GM12801 (cell line): ENCODE measurements around the gene SRPK3.

Experiments
- CTCF ChIP-seq: IDR thresholded peaks from one replicate; pipeline ENCODE4 v1.5.1; 2011; ENCODE audit warnings: control low read depth; ENCODE audit not compliant: insufficient read length; ENCODE audit errors: extremely low read depth

Gene SRPK3

GRCh38 chrX:153768311-153769157, 12.3 kb upstream of the SRPK3 start:
- no peak for TF ChIP-seq CTCF

DNA sequence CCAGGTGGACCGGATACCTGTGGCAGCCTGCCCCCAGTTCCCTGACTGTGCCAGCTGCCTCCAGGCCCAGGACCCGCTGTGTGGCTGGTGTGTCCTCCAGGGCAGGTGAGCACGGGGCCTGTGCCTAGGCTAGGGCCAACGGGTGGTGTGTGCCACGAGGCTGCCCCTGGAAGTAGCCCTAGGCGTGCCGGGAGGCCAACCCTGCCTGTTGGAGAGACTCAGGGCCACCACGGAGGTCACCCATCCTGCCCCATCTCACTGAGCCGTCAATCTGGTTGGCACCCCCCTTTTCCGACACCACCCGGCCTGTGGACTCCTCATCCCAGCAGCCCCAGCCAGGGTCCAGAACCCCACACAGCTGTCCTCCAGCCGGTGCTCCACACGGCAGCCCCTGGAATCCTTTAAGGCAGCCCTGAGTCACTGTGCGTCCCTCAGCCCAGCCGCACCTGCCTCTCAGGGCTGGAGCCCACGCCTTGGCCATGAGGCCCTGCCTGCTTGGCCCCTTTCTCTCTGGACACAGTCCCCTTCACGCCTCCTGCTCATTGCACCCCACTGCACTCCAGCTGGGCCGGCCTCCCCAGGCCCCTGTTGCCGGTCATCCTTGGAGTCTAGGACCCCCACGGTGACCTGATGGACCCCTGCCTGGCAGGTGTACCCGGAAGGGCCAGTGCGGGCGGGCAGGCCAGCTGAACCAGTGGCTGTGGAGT, 11.5 kb upstream of the SRPK3 start:
- no peak for TF ChIP-seq CTCF

GRCh38 chrX:153769865-153770600, 10.8 kb upstream of the SRPK3 start:
- TF ChIP-seq CTCF = no peak

- TF ChIP-seq CTCF = no peak
Measured at GRCh38 chrX:153770601-153771414, 10.0 kb upstream of the SRPK3 start.

DNA sequence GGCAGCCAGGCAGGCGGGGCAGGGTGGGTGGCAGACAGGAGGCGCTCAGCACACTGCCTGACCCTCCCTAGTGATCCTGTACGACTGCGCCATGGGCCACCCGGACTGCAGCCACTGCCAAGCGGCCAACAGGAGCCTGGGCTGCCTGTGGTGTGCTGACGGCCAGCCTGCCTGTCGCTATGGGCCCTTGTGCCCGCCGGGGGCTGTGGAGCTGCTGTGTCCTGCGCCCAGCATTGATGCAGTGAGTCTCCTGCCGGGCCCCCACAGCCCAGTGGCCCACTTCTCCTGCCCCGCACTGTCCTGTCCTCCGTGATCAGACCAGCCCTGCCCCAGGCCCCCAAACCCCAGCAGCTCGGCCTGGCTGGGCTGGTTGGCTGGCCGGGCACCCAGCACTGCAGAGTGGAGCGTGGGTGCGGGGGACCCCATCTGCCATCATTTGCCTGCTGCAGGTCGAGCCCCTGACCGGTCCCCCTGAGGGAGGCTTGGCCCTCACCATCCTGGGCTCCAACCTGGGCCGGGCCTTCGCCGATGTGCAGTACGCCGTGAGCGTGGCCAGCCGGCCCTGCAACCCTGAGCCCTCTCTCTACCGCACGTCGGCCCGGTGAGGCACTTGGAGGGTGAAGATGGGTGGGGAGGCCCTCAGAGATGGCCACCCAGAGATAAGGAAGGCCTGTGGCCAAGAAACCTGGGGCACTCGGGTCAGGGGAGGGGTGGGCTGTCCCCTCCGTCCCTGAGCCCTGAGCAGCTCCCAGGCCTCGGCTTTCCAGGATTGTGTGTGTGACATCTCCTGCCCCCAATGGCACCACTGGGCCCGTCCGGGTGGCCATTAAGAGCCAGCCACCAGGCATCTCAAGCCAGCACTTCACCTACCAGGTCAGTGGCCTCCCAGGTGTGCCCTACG, 9.2 kb upstream of the SRPK3 start:
- TF ChIP-seq CTCF = no peak

DNA sequence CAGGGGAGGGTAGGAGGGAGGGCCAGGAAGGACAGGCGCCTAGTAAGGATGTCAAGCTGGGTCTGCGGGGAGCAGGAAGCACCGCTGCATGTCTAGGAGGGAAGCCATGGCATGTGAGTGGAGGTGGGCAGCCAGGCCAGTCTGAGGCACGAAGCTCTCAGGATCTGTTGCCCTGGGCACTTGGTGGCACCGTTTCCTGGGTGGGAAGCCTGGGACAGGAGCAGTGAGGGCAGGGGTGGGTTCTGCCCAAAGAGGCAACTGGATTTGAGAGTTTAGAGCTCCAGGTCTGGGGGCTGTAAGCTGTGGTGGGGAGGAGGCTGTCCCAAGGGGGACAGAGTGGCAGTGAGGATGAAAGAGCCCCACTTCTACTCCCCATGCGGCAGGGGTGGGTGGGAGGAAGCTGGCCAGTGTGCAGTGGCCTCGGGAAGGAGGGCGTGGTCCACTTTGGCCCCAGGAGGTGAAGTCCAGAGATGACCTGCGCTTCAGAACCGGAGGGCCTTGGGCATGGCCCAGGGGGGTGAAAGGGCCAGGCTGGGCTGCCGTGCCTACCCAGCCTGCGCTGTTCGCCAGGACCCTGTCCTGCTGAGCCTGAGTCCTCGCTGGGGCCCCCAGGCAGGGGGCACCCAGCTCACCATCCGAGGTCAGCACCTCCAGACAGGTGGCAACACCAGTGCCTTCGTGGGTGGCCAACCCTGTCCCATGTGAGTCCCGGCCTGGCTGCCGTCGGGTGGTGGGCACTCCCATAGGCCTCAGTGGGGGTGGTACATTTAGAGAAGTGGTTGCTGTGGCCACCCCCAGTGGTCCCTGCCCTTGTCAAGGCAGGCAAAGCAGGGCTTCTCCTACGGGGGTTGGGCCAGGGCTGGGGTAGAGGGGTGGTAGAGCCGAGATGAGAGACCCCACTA, 8.3 kb upstream of the SRPK3 start:
- no peak for TF ChIP-seq CTCF
